ENCODE results near the gene AVPR1A.

DNA sequence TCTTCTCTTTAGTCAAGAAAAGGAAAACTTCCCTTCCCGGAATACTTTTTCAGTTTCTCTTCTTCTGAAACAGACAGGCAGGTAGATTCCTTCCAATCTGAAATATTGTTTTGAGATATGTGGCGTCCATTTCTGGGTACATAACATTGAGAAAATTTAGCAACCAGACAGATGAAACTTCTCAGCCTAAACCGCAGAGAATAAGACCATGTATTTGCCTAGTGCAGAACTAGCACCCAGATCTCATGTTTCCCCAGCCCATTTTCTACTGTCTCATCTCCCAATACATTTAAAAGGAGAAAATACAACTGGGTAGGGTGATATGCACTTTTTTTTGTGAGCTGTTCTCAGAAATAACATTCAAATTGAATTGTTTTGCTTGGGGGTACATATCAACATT, 6.4 kb downstream of the AVPR1A start:
- no peak for TF ChIP-seq EP300 (IDR thresholded peaks at IDR 0.05)
- no peak for TF ChIP-seq POLR2A (IDR thresholded peaks at IDR 0.05)
- TF ChIP-seq CTCF (IDR thresholded peaks at IDR 0.05): no peak
- TF ChIP-seq POLR2AphosphoS5 (IDR thresholded peaks at IDR 0.05): no peak
